ENCODE measurements around the gene JMJD6. TPM values are rescaled to one million over a fixed set of nuclear protein-coding genes. Genes with fewer than 3 reads are reported as not detected.
"Not testable (repeated sequence)": the region's sequence is repeated elsewhere in the genome, so short reads cannot be mapped to it uniquely, and the experiment has no call there.

Gene JMJD6
- total RNA-seq, 2 donors from 2014 or later, result 124 to 137 TPM

DNA sequence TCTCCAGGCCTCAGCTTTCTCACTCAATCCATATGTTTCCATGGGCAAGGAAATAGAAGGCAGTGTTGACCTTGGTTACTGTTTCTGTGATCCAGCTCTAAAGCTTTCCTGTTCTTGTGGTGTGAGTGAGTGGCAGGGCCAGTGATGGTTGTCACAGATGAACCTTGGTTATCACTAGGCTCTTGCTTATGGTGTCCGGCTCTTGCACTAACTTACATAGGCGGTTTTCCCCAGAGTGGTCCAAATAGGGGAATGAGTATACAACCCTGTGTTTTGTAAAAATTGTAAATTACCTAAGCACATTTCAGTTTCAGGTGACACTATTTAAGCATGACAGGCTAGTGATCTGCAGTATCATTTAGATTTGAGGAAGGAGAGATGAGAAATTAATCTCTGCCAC lies 18.3 kb upstream of the JMJD6 start:
- Mint-ChIP-seq H3K27me3 (no peaks in the 10 kb centered on the region), H3K4me1 (peaks cover 10% of the 10 kb centered on the region), H3K4me3 (peak overlapping the region; percentile 33), H3K36me3 (ENCODE audit: low read depth) (peaks cover 4% of the 10 kb centered on the region), H3K27ac (no peak overlapping the region)
- DNase-seq, result no peak
- no peak for ATAC-seq
- H3K9me3 ChIP-seq (ENCODE audit: control insufficient read depth, low read length, poor library complexity, severe bottlenecking), result no peaks in the 10 kb centered on the region

DNA sequence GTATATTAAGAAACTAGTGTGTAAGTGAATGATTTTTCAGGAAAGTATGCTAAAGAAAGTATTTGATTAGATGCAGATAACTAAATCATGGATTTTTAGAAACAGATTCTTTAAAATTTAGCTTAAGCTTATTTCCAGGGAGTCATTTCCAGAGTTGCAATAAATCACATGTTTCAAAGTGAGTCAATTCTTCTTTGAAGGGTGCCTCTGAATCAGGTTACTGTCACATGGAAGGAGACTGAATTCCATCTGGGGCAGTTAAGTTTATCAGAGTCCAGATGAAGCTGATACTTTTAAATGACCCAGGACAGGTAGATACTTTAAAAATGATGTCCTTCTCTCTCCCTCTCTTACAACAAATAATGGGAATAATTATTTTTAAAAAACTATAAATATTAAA lies 16.6 kb upstream of the JMJD6 start:
- DNase-seq, result no peak
- Mint-ChIP-seq H3K27ac (no peak overlapping the region), H3K4me1 (peaks cover 21% of the 10 kb centered on the region), H3K4me3 (no peak overlapping the region), H3K27me3 (no peaks in the 10 kb centered on the region), H3K36me3 (ENCODE audit: low read depth) (peaks cover 2% of the 10 kb centered on the region)
- H3K9me3 ChIP-seq (ENCODE audit: control insufficient read depth, low read length, poor library complexity, severe bottlenecking), result no peaks in the 10 kb centered on the region
- ATAC-seq, result no peak

DNA sequence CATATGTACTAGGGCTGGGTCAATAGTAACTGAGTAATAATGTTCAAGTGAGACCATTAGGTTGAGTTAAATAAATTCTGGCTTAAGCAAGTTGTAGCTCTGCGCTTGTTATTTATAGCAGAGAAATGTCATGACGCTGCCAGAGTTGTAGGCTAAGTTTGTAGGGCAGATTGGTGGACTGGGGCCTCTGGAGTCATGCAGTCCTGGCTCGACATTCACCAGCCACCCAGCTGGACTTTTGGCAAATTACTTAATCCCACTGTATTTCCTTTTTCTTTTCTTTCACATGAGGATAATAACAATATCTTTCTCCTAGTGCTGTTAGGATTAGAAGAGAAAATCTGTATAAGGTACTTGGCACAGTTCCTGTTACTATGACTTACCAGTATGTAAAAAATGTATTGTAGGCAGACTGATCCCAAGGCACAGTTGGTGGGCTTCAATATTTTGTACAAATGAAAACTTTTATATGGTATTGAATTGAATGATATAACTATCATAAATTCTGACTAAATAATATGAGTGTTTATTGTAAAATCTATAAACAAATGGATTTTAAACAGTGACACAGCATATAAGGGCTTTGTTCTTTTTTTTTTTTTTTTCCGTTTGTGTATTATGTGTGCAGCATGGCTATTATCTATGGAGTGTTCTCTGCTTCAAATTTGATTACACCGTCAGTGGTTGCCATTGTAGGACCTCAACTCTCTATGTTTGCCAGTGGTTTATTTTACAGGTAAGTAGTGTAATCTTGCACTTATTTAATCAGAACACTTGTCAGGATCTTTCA lies 14.1 kb upstream of the JMJD6 start:
- H3K9me3 ChIP-seq (ENCODE audit: control insufficient read depth, low read length, poor library complexity, severe bottlenecking), result peaks cover 6% of the 10 kb centered on the region
- peaks cover 28% of the 10 kb centered on the region for H3K4me1 Mint-ChIP-seq
- ATAC-seq (no peak), DNase-seq (no peak)
- peaks cover 5% of the 10 kb centered on the region for H3K36me3 Mint-ChIP-seq (ENCODE audit: low read depth)
- no peak overlapping the region for H3K27ac Mint-ChIP-seq
- H3K27me3 Mint-ChIP-seq, result no peaks in the 10 kb centered on the region
- H3K4me3 Mint-ChIP-seq, result no peak overlapping the region

DNA sequence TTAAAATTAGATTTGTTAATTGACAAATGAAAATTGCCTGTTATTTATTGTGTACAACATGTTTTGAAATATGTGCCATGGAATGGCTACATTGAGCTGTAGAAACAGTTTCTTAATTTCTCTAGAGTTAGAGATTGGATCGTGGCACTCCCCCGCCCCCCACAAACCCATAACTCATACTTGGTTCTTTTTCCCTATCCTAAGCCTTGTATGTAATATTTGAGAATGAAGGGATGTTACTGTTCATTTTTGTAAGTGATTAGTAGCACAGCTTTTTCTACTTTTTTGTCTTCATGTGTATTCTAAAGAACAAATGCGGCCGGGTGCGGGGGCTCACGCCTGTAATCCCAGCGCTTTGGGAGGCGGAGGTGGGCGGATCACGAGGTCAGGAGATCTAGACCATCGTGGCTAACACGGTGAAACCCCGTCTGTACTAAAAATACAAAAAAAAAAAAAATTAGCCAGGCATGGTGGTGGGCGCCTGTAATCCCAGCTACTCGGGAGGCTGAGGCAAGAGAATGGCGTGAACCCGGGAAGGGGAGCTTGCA lies 13.2 kb upstream of the JMJD6 start:
- not testable (repeated sequence) for ATAC-seq; H3K36me3 Mint-ChIP-seq (ENCODE audit: low read depth); H3K9me3 ChIP-seq (ENCODE audit: control insufficient read depth, low read length, poor library complexity, severe bottlenecking); H3K27me3 Mint-ChIP-seq; DNase-seq; H3K4me3 Mint-ChIP-seq
- Mint-ChIP-seq H3K4me1 (peaks cover 33% of the 10 kb centered on the region), H3K27ac (peak overlapping the region; percentile 29)

DNA sequence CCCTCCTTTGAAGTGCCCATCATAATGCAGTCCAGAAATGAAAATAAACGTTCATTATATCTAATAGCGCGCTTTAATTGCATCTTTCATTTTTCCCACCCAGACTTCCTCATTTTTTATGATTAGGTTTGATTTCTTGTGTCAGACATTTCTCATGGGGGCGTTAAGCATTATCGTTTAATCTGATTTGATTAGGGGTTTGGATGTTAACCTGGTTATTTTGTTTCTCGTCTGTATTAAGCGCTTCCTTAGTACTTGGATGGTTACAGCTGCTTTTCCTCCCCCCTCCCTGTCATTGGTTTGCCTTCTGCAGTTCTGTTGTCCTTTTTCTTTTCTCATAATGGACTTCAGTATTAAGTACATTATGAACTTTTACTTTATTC lies 12.1 kb upstream of the JMJD6 start:
- Mint-ChIP-seq H3K27me3 (no peaks in the 10 kb centered on the region), H3K27ac (peak overlapping the region; percentile 99), H3K4me3 (peak overlapping the region; percentile 96), H3K36me3 (ENCODE audit: low read depth) (peaks cover 13% of the 10 kb centered on the region), H3K4me1 (peaks cover 44% of the 10 kb centered on the region)
- DNase-seq (no peak), ATAC-seq (no peak)
- H3K9me3 ChIP-seq (ENCODE audit: control insufficient read depth, low read length, poor library complexity, severe bottlenecking), result peaks cover 6% of the 10 kb centered on the region

DNA sequence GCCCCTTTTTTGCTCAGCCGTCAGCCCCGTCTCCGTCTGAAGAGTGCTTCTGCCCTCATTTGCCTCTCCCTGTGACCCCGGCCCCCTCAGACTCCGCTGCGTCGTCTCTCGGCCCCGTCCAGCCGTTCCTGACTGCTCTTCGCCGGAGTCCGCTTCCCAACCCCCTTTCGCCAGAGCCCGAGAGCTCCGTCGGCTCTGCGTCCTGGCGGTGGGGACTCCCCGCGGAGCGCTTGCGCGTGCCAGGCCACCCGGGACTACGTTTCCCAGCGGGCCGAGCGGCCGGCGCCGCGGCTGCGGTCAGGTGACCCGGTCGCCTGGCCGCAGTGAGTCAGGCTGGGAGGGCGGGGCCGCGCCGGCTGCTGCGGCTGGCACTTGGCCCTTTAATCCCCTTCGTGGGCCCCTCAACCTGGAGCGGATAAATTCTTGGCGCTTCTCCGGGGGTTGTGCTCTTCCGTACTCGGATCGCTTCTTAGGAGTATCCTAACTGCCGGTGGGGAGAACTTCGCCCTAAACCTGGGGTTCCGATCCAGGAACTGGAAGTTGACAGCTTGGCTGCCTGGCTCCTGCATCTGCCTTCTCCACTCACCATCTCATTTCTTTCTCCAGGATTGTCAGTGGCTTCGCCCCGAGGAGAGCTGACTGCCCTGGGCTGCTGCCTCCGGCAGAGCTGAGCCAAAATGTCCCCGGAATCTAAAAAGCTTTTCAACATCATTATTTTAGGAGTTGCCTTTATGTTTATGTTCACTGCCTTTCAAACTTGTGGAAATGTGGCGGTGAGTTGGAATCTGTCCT lies 11.5 kb upstream of the JMJD6 start, which contains the start of gene MFSD11:
MFSD11 (plus strand) TSS at position 444 of the 792 bp plus-strand sequence; CDS start at position 678, 234 bp downstream.
- DNase-seq (peak; percentile 86 to 94 (median 91)), ATAC-seq (peak; percentile 75)
- peaks cover 6% of the 10 kb centered on the region for H3K9me3 ChIP-seq (ENCODE audit: control insufficient read depth, low read length, poor library complexity, severe bottlenecking)
- peak within 1 kb of the TSS; percentile 99 for H3K27ac Mint-ChIP-seq
- H3K4me3 Mint-ChIP-seq, result peak within 1 kb of the TSS; percentile 96
- peaks cover 50% of the 10 kb centered on the region for H3K4me1 Mint-ChIP-seq
- peaks cover 13% of the 10 kb centered on the region for H3K36me3 Mint-ChIP-seq (ENCODE audit: low read depth)
- no peaks in the 10 kb centered on the region for H3K27me3 Mint-ChIP-seq

DNA sequence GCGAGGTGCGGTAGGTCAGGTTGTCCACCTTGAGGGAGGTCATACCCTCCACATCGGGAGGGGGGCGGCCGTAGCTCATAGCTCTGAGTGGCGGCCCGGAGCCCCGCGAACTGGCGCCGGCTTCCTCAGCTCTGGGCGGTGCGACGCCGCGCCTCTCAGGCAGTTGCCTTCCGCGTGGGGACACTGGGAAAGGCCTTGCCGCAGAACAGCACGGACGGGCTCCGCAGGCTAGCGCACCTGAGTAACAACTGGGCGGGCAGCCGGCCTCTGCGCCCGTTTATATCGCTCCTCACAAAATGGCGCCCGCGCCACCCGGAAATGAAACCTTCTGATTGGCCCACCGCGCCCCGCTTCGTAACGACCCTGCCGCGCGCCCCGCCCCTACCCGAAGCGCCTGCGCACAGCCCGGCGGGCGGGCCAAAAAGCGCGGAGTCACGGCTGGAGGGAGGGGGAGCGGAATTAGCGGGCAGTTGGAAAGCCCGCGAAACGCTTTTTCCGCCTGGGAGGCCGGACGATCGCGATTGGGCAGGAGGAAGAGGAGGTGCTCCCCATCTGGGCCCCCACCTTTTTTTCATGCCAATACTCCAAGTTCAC lies 10.8 kb upstream of the JMJD6 start, which contains the start of gene SRSF2:
SRSF2 (minus strand) TSS at position 250 of the 594 bp plus-strand sequence; CDS start at position 79, 171 bp downstream.
- DNase-seq (peak; percentile 97 to 99 (median 99)), ATAC-seq (peak; percentile 74)
- peaks cover 6% of the 10 kb centered on the region for H3K9me3 ChIP-seq (ENCODE audit: control insufficient read depth, low read length, poor library complexity, severe bottlenecking)
- peak within 1 kb of the TSS; percentile 99 for H3K27ac Mint-ChIP-seq
- no peaks in the 10 kb centered on the region for H3K27me3 Mint-ChIP-seq
- peaks cover 12% of the 10 kb centered on the region for H3K36me3 Mint-ChIP-seq (ENCODE audit: low read depth)
- H3K4me1 Mint-ChIP-seq, result peaks cover 49% of the 10 kb centered on the region
- peak within 1 kb of the TSS; percentile 96 for H3K4me3 Mint-ChIP-seq

DNA sequence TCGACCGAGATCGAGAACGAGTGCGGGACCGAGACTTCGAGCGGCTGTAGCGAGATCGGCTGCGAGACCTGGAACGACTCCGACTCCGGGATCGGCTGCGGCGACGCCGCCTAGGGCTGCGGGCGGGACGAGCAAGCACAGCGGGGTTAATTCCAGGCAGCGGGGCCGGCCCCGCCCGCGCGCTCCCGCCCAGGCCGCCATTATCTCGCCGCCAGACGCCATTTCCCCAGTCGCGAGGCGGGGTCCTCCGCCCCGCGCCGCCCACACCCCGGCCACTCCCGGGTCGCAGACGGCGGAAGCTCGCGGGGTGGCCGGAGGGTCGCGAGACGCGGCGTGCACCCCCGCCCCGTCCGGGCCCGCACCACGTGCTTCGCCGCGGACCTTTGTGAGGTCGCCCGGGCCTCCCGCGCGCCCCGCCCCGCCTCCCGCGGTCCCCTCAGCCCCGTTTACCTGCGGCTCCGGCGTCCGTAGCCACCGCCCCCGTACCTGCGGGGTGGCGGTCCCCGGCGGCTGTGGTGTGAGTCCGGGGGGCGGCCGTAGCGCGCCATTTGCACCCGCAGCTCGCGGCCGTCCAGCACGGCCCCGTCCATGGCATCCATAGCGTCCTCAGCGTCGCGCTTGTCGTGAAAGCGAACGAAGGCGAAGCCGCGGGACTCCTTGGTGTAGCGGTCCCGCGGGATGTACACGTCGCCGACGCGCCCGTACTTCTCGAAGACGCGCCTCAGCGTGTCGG lies 10.1 kb upstream of the JMJD6 start:
- Mint-ChIP-seq H3K27me3 (no peaks in the 10 kb centered on the region), H3K4me1 (peaks cover 49% of the 10 kb centered on the region), H3K36me3 (ENCODE audit: low read depth) (peaks cover 12% of the 10 kb centered on the region), H3K4me3 (peak overlapping the region; percentile 96), H3K27ac (peak overlapping the region; percentile 99)
- ATAC-seq (peak; percentile 18), DNase-seq (peak; percentile 50 to 63 (median 59))
- peaks cover 6% of the 10 kb centered on the region for H3K9me3 ChIP-seq (ENCODE audit: control insufficient read depth, low read length, poor library complexity, severe bottlenecking)

DNA sequence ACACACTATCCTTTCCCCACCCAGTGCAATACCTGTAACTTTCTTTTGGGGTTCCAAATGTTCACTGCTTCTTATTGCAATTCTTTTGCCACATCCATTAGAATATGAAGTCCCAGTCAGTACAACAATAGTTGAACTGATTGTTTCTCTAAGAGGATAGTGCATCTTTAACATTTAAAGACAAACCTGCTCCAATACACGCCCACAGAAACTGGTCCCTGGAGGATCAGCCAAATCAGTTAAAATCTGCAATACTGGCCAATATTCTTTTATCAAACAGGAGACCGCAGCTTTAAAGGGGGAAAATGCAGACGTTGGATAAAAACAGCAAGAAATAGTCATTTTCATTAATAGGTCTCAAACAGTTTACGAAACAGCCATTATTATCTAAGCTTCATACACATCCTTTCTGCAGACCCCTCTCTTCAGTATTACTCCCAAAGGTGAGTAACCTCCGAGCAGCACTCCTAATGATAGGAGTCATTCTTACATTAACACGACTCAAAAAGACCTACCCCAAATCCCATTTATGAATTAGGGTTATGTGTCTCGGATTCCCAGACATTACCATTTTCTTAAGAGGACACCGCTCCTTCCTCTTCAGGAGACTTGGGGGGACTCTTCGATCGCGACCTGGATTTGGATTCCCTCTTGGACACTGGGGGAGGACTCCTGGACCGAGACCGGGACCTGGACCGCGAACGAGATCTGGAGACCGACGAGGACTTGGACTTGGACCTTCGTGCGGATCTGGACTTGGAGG lies 9.4 kb upstream of the JMJD6 start:
- H3K27me3 Mint-ChIP-seq, result no peaks in the 10 kb centered on the region
- DNase-seq, result no peak
- H3K36me3 Mint-ChIP-seq (ENCODE audit: low read depth), result peaks cover 12% of the 10 kb centered on the region
- no peak for ATAC-seq
- peaks cover 50% of the 10 kb centered on the region for H3K4me1 Mint-ChIP-seq
- H3K27ac Mint-ChIP-seq, result peak overlapping the region; percentile 99
- H3K9me3 ChIP-seq (ENCODE audit: control insufficient read depth, low read length, poor library complexity, severe bottlenecking), result peaks cover 6% of the 10 kb centered on the region
- peak overlapping the region; percentile 96 for H3K4me3 Mint-ChIP-seq

DNA sequence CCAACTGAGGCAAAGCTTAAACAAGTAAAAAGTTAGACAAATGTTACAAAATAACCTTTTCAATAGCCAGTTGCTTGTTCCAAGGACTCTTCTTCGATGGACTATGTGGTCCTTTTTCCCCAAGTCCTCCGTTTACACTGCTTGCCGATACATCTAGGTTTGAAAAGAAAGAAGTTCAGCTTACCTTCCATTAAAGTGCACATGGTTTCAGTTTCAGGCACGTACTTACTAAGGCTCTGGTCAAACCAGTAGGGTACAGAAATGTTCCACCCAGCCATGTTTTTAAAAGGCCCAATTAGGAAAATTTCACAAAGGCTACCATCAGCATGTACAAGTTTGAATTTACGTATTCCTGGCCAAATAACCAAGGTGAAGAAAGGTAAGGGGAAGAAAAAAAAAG lies 8.6 kb upstream of the JMJD6 start:
- no peaks in the 10 kb centered on the region for H3K27me3 Mint-ChIP-seq
- ATAC-seq (no peak), DNase-seq (no peak)
- H3K9me3 ChIP-seq (ENCODE audit: control insufficient read depth, low read length, poor library complexity, severe bottlenecking), result peaks cover 6% of the 10 kb centered on the region
- peak overlapping the region; percentile 96 for H3K4me3 Mint-ChIP-seq
- H3K36me3 Mint-ChIP-seq (ENCODE audit: low read depth), result peaks cover 12% of the 10 kb centered on the region
- H3K27ac Mint-ChIP-seq, result peak overlapping the region; percentile 99
- H3K4me1 Mint-ChIP-seq, result peaks cover 49% of the 10 kb centered on the region

DNA sequence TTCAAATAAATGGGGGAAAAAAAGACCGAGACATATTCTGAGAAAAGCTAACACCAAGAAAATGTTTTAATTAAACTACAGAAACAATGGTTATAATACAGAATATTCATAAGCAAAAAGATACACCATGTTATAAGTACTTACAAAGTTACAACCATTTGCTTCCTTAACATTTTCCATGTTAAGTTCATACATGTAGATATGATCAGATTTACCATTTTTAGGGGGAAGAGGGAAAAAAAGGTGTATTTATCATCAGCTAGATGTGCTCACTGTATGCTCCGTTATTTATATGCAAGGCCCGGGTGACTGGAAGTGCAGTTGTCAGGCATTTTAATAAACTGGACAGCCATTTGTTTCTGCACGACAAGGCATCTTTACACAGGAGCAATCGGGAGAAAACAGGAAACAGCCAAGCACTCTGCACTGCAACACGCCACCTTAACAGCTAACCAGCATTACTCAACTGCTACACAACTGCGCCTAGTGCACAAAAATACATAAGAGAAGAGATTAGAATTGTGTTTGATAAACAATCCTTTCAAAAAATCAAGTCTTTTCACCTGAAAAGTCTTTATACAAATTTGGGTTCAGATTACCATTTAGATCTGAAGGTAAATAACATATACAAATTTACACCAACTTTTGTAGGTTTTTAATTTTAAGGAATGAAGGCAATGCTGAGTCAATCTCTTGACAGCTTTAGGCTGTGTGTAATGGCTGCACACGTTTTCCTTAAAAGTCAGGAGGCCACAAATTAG lies 7.9 kb upstream of the JMJD6 start:
- H3K4me1 Mint-ChIP-seq, result peaks cover 55% of the 10 kb centered on the region

More for the DNA sequence above, 7.9 kb upstream of the JMJD6 start:
- ATAC-seq, result no peak
- Mint-ChIP-seq H3K27me3 (no peaks in the 10 kb centered on the region), H3K36me3 (ENCODE audit: low read depth) (peaks cover 12% of the 10 kb centered on the region), H3K27ac (peak overlapping the region; percentile 99), H3K4me3 (peak overlapping the region; percentile 96)
- DNase-seq, result no peak
- peaks cover 6% of the 10 kb centered on the region for H3K9me3 ChIP-seq (ENCODE audit: control insufficient read depth, low read length, poor library complexity, severe bottlenecking)
